NCI-H748 treated with DMSO at 0.1 percent for 48 hours (cell line): Measurements from ENCODE around the gene PEPD.

Source experiments
- DNase-seq: peaks from one replicate; lab custom pipeline; 2025; lab: John Stamatoyannopoulos, UW

The PEPD gene

GRCh38 chr19:33350538-33351309 lies 170.9 kb downstream of the PEPD start:
- no peak for DNase-seq

GRCh38 chr19:33349319-33350289 lies 172.0 kb downstream of the PEPD start:
- no peak for DNase-seq

- no peak for DNase-seq
These were observed 173.1 kb downstream of the PEPD start for GRCh38 chr19:33348301-33349010.

- no peak for DNase-seq
These were observed 174.3 kb downstream of the PEPD start for GRCh38 chr19:33347300-33347699.

DNA sequence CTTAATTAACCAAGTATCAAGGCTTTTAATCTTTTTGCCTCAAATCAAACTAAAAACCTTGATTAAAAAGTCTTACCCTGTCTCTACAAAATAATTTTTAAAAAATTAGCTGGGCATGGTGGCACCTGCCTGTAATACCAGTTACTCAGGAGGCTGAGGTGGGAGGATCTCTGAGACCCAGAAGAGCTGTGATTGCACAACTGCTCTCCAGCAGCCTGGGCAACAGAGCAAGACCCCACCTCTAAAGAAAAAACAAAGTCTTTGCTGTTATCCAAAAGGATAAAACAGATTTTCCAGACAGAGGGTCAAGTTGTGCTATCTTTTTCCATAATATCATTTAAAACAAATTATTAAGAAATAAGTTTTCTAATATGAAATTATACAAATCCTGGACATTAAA lies 174.9 kb downstream of the PEPD start:
- DNase-seq = no peak

GRCh38 chr19:33345163-33345562 lies 176.4 kb downstream of the PEPD start:
- no peak for DNase-seq

- no peak for DNase-seq
These were observed 177.0 kb downstream of the PEPD start for GRCh38 chr19:33344573-33344925.

GRCh38 chr19:33343859-33344572 lies 177.6 kb downstream of the PEPD start:
- DNase-seq = peak; percentile 12

DNA sequence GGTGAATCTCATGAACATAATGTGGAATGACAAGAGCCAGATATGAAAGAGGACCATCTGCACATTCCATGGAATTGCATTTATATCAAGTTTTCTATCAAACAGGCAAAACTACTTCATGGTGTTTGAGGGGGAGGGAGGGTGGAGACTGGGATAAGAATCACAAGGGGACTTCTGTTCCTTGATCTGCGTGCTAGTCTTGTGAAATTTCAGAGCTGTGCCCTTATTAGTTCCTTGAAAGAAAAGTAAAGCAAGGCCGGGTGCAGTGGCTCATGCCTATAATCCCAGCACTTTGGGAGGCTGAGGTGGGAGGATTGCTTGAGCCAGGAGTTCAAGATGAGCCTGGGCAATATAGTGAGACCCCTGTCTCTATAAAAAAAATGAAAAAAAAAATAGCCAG lies 178.3 kb downstream of the PEPD start:
- no peak for DNase-seq

GRCh38 chr19:33340991-33341390 lies 180.6 kb downstream of the PEPD start:
- no peak for DNase-seq

GRCh38 chr19:33339016-33339984 lies 182.3 kb downstream of the PEPD start:
- DNase-seq = no peak
